AG09309 (cell line): ENCODE results near the gene PRPSAP2.

ENCODE experiments used
- DNase-seq: peaks from one replicate; pipeline ENCODE4 v3.0.0-alpha.2; 2010; ENCODE audit warnings: low read depth
- H3K4me3 ChIP-seq: 2 replicates; pipeline ENCODE4 v1.5.1; 2011; ENCODE audit warnings: mild to moderate bottlenecking, low read depth, low read length, moderate library complexity; ENCODE audit not compliant: control insufficient read depth
- CTCF ChIP-seq: IDR thresholded peaks from 2 replicates; pipeline ENCODE4 v1.5.1; 2011; ENCODE audit warnings: mild to moderate bottlenecking, low read depth, low read length, inconsistent platforms; ENCODE audit not compliant: insufficient read depth, control insufficient read depth; ENCODE audit errors: missing control alignments

The PRPSAP2 gene

GRCh38 chr17:18965530-18966236 is 107.8 kb downstream of the PRPSAP2 start:
- no peak for DNase-seq
- no peak overlapping the region for H3K4me3 ChIP-seq
- TF ChIP-seq CTCF: no peak

GRCh38 chr17:18966831-18967624 is 109.1 kb downstream of the PRPSAP2 start:
- no peak for DNase-seq
- TF ChIP-seq CTCF: no peak
- H3K4me3 ChIP-seq: no peak overlapping the region

GRCh38 chr17:18967916-18968315 is 110.0 kb downstream of the PRPSAP2 start:
- TF ChIP-seq CTCF: no peak
- no peak overlapping the region for H3K4me3 ChIP-seq
- DNase-seq: no peak

- no peak for DNase-seq
- no peak for TF ChIP-seq CTCF
Measured at GRCh38 chr17:18968345-18968744, 110.4 kb downstream of the PRPSAP2 start.

GRCh38 chr17:18968945-18969887 is 111.3 kb downstream of the PRPSAP2 start:
- no peak for TF ChIP-seq CTCF
- H3K4me3 ChIP-seq: no peak overlapping the region
- DNase-seq: no peak

More at GRCh38 chr17:18968345-18968744, 110.4 kb downstream of the PRPSAP2 start:
- no peak overlapping the region for H3K4me3 ChIP-seq
